ENCODE results near the gene SLC44A1.

GRCh38 chr9:105296877-105297287, 52.4 kb downstream of the SLC44A1 start:
- TF ChIP-seq CTCF (IDR thresholded peaks at IDR 0.05) (no peak), POLR2A (IDR thresholded peaks at IDR 0.05) (no peak), POLR2AphosphoS5 (IDR thresholded peaks at IDR 0.05) (no peak)
